DMS53 (cell line): ENCODE results near the gene MEPE.

Source experiments
- DNase-seq: peaks from one replicate; lab custom pipeline; 2025; lab: John Stamatoyannopoulos, UW

MEPE gene

DNA sequence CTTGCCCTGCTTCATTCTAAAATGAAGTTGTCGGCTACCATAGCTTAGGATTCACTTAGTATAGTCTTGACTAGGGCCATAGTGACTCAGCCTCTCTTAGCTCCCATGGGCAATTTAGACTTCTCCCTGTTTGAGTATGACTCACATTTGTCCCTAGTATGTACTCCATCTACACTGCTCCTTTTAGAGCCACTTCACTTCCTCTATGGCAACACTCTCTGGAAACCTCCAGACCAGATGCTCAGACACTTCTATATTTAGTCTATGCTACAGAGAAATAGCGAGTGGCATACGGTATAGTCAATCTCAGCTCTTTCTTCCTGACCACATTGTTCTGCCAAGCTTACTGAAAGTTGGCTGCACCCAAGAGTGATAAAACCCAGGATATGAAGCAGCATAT lies 11.2 kb downstream of the MEPE start:
- peak; percentile 70 for DNase-seq

DNA sequence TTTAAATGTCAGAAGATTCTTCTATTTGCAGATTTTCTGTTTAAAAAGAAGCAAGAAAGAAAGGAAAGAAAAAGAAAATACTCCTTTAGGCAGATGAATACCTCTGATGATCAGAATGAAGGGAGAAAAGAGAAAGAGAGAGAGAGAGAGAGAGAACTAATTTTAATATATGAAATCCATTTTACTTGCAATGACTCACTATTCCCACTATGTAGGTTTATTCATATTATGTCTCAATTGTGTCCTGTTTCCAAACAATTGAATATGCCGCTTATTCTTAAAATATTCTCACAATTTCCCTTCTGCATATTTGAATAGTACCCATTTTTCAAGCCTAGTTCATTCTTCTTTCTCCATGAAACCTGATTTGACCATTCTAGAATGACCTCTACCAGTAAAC lies 11.7 kb downstream of the MEPE start:
- DNase-seq: no peak

DNA sequence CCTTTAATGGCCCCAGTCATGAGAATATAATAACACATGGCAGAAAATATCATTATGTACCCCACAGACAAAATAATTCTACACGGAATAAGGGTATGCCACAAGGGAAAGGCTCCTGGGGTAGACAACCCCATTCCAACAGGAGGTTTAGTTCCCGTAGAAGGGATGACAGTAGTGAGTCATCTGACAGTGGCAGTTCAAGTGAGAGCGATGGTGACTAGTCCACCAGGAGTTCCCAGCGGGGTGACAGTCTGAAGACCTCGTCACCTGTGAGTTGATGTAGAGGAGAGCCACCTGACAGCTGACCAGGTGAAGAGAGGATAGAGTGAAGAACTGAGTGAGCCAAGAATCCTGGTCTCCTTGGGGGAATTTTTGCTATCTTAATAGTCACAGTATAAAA lies 13.5 kb downstream of the MEPE start:
- peak; percentile 5 for DNase-seq

DNA sequence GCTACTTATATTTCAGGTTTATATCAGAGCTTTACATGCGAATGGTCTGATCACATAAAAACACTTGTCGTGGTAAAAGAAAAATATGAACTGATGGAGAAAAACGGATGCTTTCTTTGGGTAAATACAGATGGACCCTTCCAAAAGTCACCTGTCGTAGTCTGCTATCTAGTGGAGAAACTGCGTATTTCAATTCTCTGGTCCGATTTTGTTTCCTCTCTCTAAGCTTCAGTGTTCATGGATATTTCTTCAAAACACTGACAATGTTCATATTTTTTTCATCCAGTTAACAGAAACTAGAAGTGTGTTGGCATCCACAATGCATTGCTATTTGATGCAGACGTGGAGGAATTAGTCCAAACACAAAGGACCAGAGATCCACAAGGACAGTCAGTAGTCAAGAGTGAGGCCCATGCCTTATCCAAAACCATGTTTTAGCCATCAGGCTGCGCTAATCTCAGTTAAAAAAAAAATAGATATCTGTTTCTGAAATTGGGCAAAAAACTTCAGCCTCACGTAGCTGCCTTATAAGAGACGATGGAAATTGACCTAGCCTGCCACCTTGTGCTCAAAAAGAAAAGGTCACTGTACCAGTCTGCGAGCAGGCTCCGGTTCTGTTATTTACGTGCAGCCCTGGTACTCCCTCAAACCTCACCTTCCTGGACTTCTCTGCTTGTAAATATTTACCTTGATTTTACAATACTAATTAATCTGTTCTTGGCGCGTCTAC lies 16.0 kb downstream of the MEPE start:
- peak; percentile 75 for DNase-seq

DNA sequence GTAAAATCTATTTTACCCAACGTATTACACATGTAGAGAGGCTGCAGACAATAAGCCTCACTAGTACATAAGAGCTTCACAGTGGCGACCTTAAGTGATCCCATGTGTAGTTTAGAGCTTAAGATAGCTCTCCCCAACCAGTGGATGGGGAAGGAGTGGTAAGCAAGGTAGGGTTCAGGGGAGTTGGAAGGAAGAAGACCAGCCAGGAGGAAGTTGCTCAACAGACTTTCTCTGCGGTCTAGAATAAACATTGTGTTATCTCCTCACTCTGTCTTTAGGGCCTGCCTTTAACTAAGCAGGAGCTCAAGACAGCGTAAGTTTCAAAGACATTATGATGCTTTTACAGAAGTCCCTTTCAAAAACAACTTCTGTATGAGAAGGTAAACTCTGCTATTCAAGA lies 16.8 kb downstream of the MEPE start:
- DNase-seq: no peak

DNA sequence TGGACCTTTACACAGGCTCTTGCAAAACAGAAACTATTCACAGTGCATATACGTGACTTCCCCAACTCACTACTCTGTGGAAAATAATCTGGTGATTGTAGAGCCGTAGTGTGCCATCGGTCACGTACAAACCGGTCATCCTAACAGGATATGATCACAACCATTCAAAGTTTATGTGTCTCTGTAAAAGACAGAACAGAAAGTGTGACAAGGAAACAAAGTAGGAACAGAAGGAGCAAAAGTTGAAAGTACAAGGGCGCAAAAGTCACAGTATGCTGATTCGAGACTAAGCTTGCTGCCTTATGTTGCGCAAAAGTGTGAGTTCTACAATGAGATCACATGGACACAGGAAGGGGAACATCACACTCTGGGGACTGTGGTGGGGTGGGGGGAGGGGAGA lies 18.6 kb downstream of the MEPE start:
- no peak for DNase-seq

DNA sequence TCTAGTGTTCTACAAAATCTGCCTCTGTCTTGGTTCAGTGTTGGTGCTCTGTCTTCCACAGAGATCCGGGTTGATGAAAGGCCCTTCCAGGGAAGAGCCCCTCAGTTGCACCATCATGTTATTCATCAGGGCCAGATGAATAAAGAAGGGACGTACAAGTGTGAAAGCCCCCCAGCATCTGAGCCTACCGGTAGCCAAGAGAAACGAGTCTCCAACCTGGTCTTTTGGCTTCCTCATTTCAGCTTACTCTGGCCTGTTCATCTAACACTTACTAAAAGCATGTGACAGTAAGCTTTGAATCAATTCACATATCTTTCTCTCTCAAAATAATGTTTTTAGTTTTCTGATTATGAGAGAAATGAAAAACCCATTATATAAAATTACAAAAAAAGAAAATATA lies 19.2 kb downstream of the MEPE start:
- DNase-seq: no peak

DNA sequence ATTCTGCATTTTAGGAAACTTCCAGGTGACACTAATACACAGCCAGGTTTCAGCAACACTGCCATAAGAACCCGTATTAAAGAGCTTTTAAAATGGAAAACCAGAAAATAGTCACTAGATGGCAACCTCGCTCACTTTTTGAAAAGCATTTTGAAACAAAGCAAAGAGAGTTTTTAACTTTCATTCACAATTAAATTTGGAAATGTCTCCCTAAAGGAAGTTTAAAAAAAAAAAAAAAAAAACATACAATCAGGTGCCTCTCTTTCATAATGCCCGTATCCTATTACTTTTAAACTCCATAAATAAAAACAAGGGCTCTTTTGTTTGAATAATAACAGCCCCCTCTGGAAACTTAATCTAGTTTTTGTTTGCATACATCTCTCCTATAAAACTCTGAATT lies 20.3 kb downstream of the MEPE start:
- peak; percentile 55 for DNase-seq

DNA sequence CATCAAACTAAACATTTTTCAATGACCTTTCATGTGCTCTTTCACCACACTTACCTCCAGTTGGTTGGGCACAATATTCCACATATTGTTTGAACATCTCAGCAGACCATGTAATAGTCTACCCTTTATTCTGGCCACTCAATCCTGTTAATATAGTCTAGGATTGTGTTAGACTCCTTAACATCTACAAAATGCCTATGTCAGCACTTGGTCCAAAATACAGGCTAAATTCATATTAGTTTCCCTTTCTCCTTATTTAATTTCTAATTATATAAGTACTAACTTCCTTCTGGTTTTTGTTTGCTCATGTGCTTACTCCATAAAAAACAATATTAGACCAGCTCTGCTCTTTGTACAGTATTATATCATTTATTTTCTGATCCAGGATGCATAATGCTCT lies 21.1 kb downstream of the MEPE start:
- DNase-seq: no peak

DNA sequence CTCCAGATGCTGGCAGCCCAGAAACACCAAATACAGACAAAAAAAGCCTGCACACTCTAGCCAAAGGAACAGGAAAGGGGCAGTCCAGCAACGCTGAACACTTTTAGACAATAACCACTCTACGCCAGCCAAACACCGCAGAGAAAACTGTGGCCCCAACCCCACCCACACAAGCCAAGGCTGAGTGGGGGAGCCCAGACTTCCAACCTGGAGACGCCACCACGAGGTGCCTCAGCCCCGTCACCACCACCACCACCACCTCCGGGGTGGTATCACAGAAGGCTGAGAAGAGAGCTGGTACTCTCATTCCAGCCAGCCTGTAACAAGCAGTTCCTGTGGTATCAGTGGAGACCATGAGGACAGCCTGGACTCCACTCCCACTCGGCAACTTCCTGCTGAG lies 22.8 kb downstream of the MEPE start:
- no peak for DNase-seq

DNA sequence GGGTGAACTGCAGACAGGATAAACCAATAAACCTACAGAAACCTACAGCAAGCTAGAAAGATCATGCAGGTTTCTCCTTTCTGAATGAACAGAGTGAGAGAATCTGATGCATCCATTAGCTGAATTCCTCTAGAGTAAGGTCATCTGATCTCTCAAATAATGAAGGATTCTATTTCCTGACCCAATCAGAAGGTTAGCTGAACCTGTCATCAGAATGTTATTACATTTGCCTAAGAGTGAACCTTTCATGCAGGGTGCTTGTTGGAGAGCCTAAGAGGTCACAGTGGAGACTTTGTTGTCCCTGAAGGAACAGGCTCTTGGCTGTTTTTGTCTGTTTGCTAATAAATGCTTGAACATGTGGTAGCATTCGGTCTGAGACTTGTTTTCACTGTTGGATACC lies 24.0 kb downstream of the MEPE start:
- DNase-seq: no peak

DNA sequence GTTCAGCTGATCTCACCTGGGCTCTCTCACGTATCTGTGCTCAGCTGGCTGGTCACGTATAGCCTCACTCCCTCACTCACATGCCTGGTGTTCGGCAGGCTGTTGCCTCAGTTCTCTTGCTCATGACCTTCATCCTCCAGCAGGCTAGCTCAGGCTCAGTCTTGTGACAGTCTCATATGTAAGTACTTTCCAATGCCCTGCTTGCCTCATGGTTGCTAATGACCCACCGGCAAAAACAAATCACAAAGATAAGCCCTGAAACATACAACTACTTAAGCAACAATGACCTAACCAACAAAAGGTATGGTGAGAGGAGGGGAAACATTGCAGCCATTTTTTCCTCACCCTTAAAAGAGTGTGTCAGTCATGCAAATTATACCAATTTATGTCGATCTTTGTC lies 25.0 kb downstream of the MEPE start:
- no peak for DNase-seq

DNA sequence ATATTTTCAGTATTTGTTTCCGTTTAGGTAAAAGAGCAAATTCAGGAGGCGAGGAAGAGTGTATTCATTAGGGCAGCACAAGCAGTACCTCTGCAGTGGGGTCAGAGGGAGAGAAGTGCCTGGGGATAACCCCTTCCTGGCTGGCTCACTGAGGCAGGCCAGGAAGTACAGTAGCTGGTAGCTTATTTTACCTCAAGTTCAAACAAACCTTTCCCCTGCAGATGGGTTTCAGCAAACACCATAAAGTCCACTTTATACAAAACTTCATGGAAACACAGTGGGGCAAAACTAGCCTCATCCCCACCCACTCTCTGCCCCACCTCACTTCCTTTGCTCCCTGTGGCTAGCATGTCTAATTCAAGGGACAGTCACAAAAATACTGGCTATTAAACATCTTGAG lies 29.5 kb downstream of the MEPE start:
- DNase-seq: no peak

DNA sequence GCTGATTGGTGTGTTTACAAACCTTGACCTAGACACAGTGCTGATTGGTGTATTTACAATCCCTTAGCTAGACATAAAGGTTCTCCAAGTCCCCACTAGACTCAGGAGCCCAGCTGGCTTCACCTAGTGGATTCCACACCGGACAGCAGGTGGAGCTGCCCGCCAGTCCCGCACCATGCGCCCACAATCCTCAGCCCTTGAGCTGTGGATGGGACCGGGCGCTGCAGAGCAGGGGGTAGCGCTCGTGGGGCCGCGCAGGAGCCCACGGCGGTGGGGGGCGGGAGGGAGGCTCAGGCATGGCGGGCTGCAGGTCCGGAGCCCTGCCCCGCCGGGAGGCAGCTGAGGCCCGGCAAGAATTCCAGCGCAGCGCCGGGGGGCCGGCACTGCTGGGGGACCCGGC lies 30.7 kb downstream of the MEPE start:
- DNase-seq: no peak

DNA sequence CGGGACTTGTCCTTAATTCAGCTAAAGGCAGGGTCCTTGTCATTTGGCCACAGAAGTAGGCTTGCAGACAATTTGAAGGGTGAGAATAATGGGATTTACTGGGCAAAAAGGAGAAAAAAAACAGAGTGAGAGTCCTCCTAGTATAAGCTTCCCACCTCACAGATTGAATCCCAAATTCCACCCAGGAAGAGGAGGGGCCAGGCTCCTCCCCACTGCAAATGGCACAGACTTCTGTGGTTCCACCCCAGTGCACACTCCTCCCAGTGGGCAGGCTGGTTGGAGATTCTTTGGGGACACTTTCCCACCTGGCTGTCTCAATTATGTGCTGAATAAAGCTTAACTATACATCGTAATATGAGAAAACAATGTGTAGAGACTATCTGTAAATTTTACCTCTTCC lies 31.6 kb downstream of the MEPE start:
- no peak for DNase-seq

DNA sequence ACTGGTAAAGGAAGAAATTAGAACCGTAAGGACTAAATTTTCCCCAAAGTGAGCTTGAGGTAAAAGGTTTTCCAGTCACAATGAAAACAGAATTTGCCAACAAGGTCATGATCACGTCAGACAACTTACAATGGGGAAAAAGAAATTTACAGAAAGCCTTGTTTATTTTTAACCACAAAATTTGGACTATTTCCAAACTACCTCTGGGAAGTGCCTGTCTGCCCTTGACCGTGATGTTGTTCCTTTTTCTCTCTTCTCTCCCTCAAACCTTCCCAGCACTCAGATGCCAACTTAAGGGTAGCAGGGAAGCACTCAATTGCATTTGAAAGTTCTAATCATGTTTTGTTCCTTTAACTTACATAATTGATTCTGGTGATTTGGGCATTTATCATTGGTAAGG lies 32.5 kb downstream of the MEPE start:
- no peak for DNase-seq

DNA sequence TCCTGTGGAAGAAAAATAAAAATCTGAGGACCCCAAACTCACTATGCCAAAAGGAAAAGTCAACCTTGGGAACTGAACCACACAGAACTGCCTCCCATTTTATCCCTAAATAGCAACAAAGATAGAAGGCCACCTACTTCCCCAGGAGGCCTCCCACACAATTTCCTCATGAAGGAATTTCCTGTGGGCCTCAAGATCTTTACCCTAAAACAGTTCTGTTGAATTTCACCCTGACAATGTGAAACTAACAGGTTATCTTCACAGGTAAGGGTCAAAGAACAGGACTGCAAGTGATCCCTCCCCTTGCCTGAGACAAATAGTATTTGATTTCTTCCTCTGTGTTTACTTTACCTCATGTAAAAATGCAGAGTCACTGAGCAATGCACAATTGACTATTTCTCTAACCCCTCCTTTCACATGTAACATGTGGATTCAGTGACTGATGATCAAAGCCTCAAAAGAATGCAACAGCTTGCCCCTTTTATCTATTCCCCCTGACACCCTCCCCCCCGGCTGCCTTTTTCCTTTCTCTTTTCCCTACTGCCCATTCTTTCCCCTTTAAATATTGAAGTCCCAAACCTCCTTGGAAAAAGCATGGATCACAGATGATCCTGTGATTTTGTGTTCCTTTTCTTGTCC lies 33.3 kb downstream of the MEPE start:
- DNase-seq: peak; percentile 20

DNA sequence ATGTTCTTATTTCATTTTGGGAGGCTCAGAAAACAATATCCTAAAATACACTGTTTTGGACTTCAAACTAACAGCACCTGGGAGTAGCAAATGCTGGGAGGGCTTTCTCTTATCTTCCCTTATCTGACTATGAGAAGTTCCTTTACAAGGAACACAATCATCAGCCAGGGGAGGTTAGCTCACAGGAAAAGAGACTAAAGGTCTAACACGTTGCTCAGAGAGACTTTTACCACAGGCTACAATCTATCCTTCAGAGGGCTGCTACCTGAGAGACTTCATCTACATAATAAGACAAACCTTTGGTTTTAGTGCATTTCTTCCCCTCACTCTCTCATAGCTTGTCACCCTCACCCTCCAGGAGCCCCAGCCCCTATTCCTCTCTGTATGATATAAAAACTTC lies 35.8 kb downstream of the MEPE start:
- no peak for DNase-seq

DNA sequence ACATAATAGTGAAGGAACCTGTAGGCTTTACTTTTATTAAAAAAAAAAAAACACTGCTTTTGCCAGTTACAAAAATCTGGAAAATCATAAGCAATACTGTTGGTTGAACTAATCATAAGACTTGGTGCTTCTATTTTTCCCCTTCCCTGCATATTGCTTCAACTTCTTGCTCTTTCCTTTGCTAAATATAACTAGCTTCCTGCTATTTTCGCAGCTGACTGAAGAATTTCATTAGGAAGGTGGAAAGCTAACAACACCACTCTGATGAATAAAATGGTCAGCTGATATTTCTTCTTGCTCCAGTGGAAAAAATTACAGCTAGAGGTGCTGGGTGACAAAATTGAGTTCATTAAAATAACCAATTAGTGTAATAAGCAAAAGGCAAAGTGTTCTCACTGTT lies 39.3 kb downstream of the MEPE start:
- DNase-seq: no peak

DNA sequence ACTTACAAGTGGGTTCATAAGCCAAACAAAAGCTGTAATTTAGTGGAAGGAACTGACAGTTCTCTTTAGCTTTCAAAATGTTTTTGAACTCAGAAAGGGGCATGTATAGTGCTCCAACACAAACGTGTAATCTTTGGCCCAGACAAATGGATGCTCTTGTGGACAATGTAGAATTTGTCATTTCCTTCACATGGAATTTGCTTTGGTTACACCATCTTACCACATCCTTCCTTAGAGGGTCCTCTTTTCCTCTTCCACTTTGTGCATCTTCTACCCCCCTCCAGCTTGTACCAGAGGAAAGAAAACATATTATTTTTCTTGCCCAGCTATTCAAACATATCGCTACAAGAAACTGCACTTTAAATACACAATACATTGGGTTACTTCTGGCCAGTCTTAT lies 42.4 kb downstream of the MEPE start:
- DNase-seq: no peak

DNA sequence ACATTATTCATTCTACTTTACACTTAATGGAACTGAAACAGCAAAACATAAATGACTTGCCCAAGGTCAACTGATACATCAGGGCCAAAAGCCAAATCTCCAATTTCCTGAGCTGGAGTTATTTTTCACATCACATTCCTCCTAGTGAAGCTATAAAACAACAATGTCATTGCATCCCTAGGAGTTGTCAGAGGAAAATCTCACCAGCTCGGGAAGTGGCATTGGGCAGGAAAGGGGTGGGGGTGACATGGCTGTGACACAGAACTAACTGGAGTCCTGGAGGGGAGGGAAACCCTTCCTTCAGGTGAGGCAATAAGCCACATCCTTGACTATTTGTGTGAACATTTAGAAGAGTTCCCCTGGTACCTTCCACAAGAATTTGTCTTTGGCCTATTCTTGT lies 47.3 kb downstream of the MEPE start:
- DNase-seq: no peak

DNA sequence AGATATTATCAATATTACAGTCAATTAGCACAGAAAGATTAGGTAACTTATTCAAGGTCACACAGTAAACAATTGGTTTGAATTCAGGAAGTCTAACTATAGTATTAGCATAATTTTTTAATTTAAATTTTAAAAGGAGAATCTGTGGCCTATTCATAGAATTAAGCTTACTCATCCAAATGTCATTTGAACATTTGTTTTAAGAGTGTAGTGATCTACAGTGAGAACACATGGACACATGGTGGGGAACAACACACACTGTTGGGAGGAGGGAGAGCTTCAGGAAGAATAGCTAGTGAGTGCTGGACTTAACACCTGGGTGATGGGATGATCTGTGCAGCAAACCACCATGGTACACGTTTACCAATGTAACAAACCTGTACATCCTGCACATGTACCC lies 48.3 kb downstream of the MEPE start:
- DNase-seq: no peak

DNA sequence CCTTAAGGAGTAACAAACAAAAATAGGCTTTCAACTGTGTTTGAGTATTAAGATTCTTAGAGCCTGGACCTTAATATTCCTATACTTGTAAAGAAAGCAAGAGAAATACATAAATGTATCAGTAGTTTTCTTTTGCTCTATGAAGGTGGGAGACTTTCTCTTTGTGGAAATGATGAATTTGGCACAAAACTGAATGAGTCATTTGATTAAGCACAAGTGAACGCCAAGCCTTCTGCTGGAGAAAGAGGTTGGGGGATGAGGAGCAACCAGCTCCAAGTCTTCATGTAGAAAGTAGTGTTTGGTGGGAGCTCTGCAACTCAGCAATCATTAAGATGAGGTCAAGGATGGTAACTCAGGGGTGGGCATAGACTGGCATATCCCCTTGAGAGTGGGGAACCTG lies 49.6 kb downstream of the MEPE start:
- DNase-seq: no peak

DNA sequence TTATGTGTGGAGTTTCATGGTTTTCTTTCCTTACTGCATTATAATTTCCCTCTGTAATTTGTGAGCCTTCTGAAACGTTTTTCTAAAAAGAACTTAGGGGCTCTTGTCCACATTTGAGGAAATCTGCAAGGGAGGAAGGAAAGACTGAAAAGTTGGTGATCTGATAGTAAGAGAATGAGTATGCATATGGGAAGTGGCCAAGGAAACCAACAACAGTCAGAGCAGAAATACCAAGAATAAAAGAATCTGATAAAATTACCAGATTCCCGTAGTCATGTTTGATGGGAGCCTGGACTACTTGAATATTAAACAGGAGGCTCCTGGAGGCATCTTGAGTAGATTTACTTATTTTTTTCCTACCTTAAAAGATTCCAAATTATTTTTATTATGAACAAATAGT lies 50.1 kb downstream of the MEPE start:
- DNase-seq: no peak
